A673 (cell line): ENCODE data around the gene MYO5A. TPM values are rescaled to one million over a fixed set of nuclear protein-coding genes. Genes with fewer than 3 reads are reported as not detected.

ENCODE experiments used
- BruUV-seq: library from RNA; stranded (reverse); fragments of 400-500 nt; replicated peaks from 2 replicates; lab custom pipeline; 2021; lab: Mats Ljungman, UMichigan
- CTCF ChIA-PET: fragments of 300-600 bp; sonication (Branson Sonifier 250); formaldehyde crosslinking; loops from one replicate; lab custom pipeline; 2022; ENCODE audit warnings: antibody characterized with exemption; lab: Charles Lee
- POLR2A ChIA-PET: fragments of 300-600 bp; sonication (Branson Sonifier 250); formaldehyde crosslinking; loops from one replicate; lab custom pipeline; 2022; ENCODE audit warnings: antibody characterized with exemption; ENCODE audit not compliant: low non-redundant PET; lab: Charles Lee
- DNase-seq: peaks from one replicate; pipeline ENCODE4 v3.0.0-alpha.2; 2015; ENCODE audit warnings: low spot score
- H3K27ac ChIP-seq: fragments of 200-600 bp; sonication (generic); 2 replicates; pipeline ENCODE4 v1.5.1; 2016; ENCODE audit warnings: mixed run types, low read depth, mild to moderate bottlenecking, mixed read lengths, antibody characterized with exemption, low read length; ENCODE audit not compliant: poor library complexity, severe bottlenecking
- H3K27me3 ChIP-seq: fragments of 200-600 bp; sonication (generic); replicated peaks from 2 replicates; pipeline ENCODE4 v1.6.1; 2017; ENCODE audit warnings: mixed run types, low read depth, mild to moderate bottlenecking, mixed read lengths, antibody characterized with exemption, low read length; ENCODE audit not compliant: insufficient read depth, poor library complexity
- H3K36me3 ChIP-seq: fragments of 200-600 bp; sonication (generic); 2 replicates; pipeline ENCODE4 v1.6.1; 2016; ENCODE audit warnings: mixed run types, mild to moderate bottlenecking, mixed read lengths, antibody characterized with exemption, low read length; ENCODE audit not compliant: insufficient read depth, poor library complexity, severe bottlenecking
- H3K4me1 ChIP-seq: fragments of 200-600 bp; sonication (generic); 2 replicates; pipeline ENCODE4 v1.6.1; 2017; ENCODE audit warnings: mixed run types, mild to moderate bottlenecking, mixed read lengths, antibody characterized with exemption, low read length; ENCODE audit not compliant: insufficient read depth, poor library complexity, severe bottlenecking
- H3K4me3 ChIP-seq: fragments of 200-600 bp; sonication (generic); 2 replicates; pipeline ENCODE4 v1.5.1; 2016; ENCODE audit warnings: low read depth, mixed run types, mild to moderate bottlenecking, mixed read lengths, low read length; ENCODE audit not compliant: poor library complexity, severe bottlenecking
- H3K9me3 ChIP-seq: fragments of 200-600 bp; sonication (generic); 2 replicates; pipeline ENCODE4 v1.6.1; 2016; ENCODE audit warnings: mixed run types, low read depth, mild to moderate bottlenecking, mixed read lengths, antibody characterized with exemption, low read length; ENCODE audit not compliant: poor library complexity, severe bottlenecking
- CTCF ChIP-seq: fragments of 300-800, 200-600 bp; sonication (generic); conservative IDR thresholded peaks from 2 replicates; pipeline ENCODE4 v1.5.1; 2017; ENCODE audit warnings: low read depth, mild to moderate bottlenecking, antibody characterized with exemption, low read length, moderate library complexity, mixed read lengths
- EZH2 ChIP-seq: fragments of 200-600 bp; sonication (generic); IDR thresholded peaks from 2 replicates; pipeline ENCODE4 v1.6.1; 2017; ENCODE audit warnings: borderline replicate concordance, low read depth, mild to moderate bottlenecking, mixed read lengths, antibody characterized with exemption, low read length; ENCODE audit not compliant: poor library complexity, severe bottlenecking
- intact Hi-C: fragments of 100-400 bp; cut with micrococcal nuclease; formaldehyde crosslinking; loops from one replicate; pipeline ENCODE4 v1.10.0; 2022; ENCODE audit not compliant: unreplicated experiment
- total RNA-seq: library from RNA; stranded (reverse); gene quantifications from 2 replicates; pipeline ENCODE4 v1.2.3, GENCODE V29; 2021

The MYO5A gene
- total RNA-seq, 1 experiment from 2014 or later, result 16.8 TPM

GRCh38 chr15:52280326-52281084 lies 248.2 kb downstream of the MYO5A start:
- no peak for TF ChIP-seq CTCF
- no peak for TF ChIP-seq EZH2

GRCh38 chr15:52278636-52279367 lies 249.9 kb downstream of the MYO5A start:
- Histone ChIP-seq H3K9me3 (no peaks in the 10 kb centered on the region), H3K27ac (no peak overlapping the region), H3K36me3 (no peaks in the 10 kb centered on the region), H3K4me1 (no peaks in the 10 kb centered on the region), H3K4me3 (no peak overlapping the region), H3K27me3 (peaks cover 2% of the 10 kb centered on the region)
- TF ChIP-seq EZH2, result no peak
- ChIA-PET CTCF (no interaction called here), POLR2A (no interaction called here)
- BruUV-seq, result no TSS peak
- intact Hi-C loops, result no loop called here
- DNase-seq, result no peak

More at GRCh38 chr15:52280326-52281084, 248.2 kb downstream of the MYO5A start:
- DNase-seq, result no peak
- Histone ChIP-seq H3K4me1 (no peaks in the 10 kb centered on the region), H3K27ac (no peak overlapping the region), H3K36me3 (no peaks in the 10 kb centered on the region), H3K27me3 (no peaks in the 10 kb centered on the region), H3K4me3 (no peak overlapping the region), H3K9me3 (no peaks in the 10 kb centered on the region)
- BruUV-seq, result no TSS peak
- ChIA-PET CTCF (no interaction called here), POLR2A (no interaction called here)
- intact Hi-C loops, result no loop called here

- BruUV-seq, result no TSS peak
- Histone ChIP-seq H3K27ac (no peak overlapping the region), H3K4me3 (no peak overlapping the region), H3K27me3 (peaks cover 3% of the 10 kb centered on the region), H3K36me3 (no peaks in the 10 kb centered on the region), H3K9me3 (no peaks in the 10 kb centered on the region), H3K4me1 (no peaks in the 10 kb centered on the region)
- no peak for DNase-seq
- intact Hi-C loops, result no loop called here
- CTCF ChIA-PET, result no interaction called here
- POLR2A ChIA-PET, result interaction anchor here (0.6 kb wide), 1 partner anchor 10 kb away, joined by 5 read pairs; no protein-coding TSS in a partner anchor
- no peak for TF ChIP-seq CTCF
- no peak for TF ChIP-seq EZH2
These were observed 250.5 kb downstream of the MYO5A start for GRCh38 chr15:52278135-52278534.
